ENCODE data around the gene LAPTM5. TPM values are rescaled to one million over a fixed set of nuclear protein-coding genes. Genes with fewer than 3 reads are reported as not detected.

The LAPTM5 gene
- total RNA-seq, 1 experiment from 2014 or later = not detected

- H3K9me2 ChIP-seq (replicated peaks; ENCODE audit: low read length) = no peaks in the 10 kb centered on the region
- no peak for ATAC-seq
- H3K4me1 ChIP-seq (ENCODE audit: insufficient read depth, low read length) = no peaks in the 10 kb centered on the region
- ChIA-PET POLR2A (ENCODE audit: unreplicated experiment) (no interaction called here), CTCF (interaction anchor here (1.0 kb wide), 1 partner anchor 53 kb away, joined by 7 read pairs; no protein-coding TSS in a partner anchor)
- no peak overlapping the region for H3K4me3 ChIP-seq (ENCODE audit: low read length)
- no peak for TF ChIP-seq EZH2 (IDR thresholded peaks at IDR 0.05; ENCODE audit: low read length, unreplicated experiment)
- TF ChIP-seq EZH2phosphoT487 (IDR thresholded peaks at IDR 0.05; ENCODE audit: borderline replicate concordance, low read length) = no peak
- no peaks in the 10 kb centered on the region for H3K36me3 ChIP-seq (ENCODE audit: low read depth, low read length)
- H3K9ac ChIP-seq (ENCODE audit: low read length) = no peak overlapping the region
- no peak overlapping the region for H2AFZ ChIP-seq (ENCODE audit: low read length)
- H3F3A ChIP-seq (ENCODE audit: low read length, unreplicated experiment) = no peaks in the 10 kb centered on the region
- no peaks in the 10 kb centered on the region for H3K79me2 ChIP-seq (ENCODE audit: low read length)
- DNase-seq = no peak
- no peak overlapping the region for H3K27ac ChIP-seq (ENCODE audit: low read length)
- BruUV-seq (replicated peaks) = no TSS peak
- intact Hi-C loops (cut with micrococcal nuclease) = no loop called here
- no peaks in the 10 kb centered on the region for H3K27me3 ChIP-seq (ENCODE audit: low read length)
- H4K20me1 ChIP-seq (ENCODE audit: low read length) = no peaks in the 10 kb centered on the region
- H3K9me3 ChIP-seq (ENCODE audit: low read length) = no peaks in the 10 kb centered on the region
- no peak overlapping the region for H3K4me2 ChIP-seq (ENCODE audit: low read length)
Observed at GRCh38 chr1:30726773-30727684, 30.5 kb downstream of the LAPTM5 start.

GRCh38 chr1:30726236-30726635 is 31.3 kb downstream of the LAPTM5 start:
- no peaks in the 10 kb centered on the region for H3K36me3 ChIP-seq (ENCODE audit: low read depth, low read length)
- POLR2A ChIA-PET (ENCODE audit: unreplicated experiment) = no interaction called here
- no peaks in the 10 kb centered on the region for H3F3A ChIP-seq (ENCODE audit: low read length, unreplicated experiment)
- no peak overlapping the region for H3K9ac ChIP-seq (ENCODE audit: low read length)
- no TSS peak for BruUV-seq (replicated peaks)
- no peaks in the 10 kb centered on the region for H3K4me1 ChIP-seq (ENCODE audit: insufficient read depth, low read length)
- H3K79me2 ChIP-seq (ENCODE audit: low read length) = no peaks in the 10 kb centered on the region
- CTCF ChIA-PET = no interaction called here
- H3K9me3 ChIP-seq (ENCODE audit: low read length) = no peaks in the 10 kb centered on the region
- no peak overlapping the region for H3K27ac ChIP-seq (ENCODE audit: low read length)
- H3K4me3 ChIP-seq (ENCODE audit: low read length) = no peak overlapping the region
- intact Hi-C loops (cut with micrococcal nuclease) = no loop called here
- ATAC-seq (no peak), DNase-seq (no peak)
- H3K27me3 ChIP-seq (ENCODE audit: low read length) = no peaks in the 10 kb centered on the region
- no peaks in the 10 kb centered on the region for H3K9me2 ChIP-seq (replicated peaks; ENCODE audit: low read length)
- no peak overlapping the region for H3K4me2 ChIP-seq (ENCODE audit: low read length)
- TF ChIP-seq EZH2phosphoT487 (IDR thresholded peaks at IDR 0.05; ENCODE audit: borderline replicate concordance, low read length) (no peak), CTCF (conservative IDR thresholded peaks at IDR 0.05; ENCODE audit: low read depth, low read length) (no peak)
- no peak overlapping the region for H2AFZ ChIP-seq (ENCODE audit: low read length)
- H4K20me1 ChIP-seq (ENCODE audit: low read length) = no peaks in the 10 kb centered on the region

GRCh38 chr1:30725450-30726095 is 32.0 kb downstream of the LAPTM5 start:
- H3K4me2 ChIP-seq (ENCODE audit: low read length) = no peak overlapping the region

More at GRCh38 chr1:30725450-30726095, 32.0 kb downstream of the LAPTM5 start:
- Histone ChIP-seq H3K4me3 (ENCODE audit: low read length) (no peak overlapping the region), H3K27ac (ENCODE audit: low read length) (no peak overlapping the region), H3K36me3 (ENCODE audit: low read depth, low read length) (no peaks in the 10 kb centered on the region), H3F3A (ENCODE audit: low read length, unreplicated experiment) (no peaks in the 10 kb centered on the region), H4K20me1 (ENCODE audit: low read length) (no peaks in the 10 kb centered on the region), H3K9ac (ENCODE audit: low read length) (no peak overlapping the region), H3K27me3 (ENCODE audit: low read length) (no peaks in the 10 kb centered on the region), H3K9me3 (ENCODE audit: low read length) (no peaks in the 10 kb centered on the region), H3K79me2 (ENCODE audit: low read length) (no peaks in the 10 kb centered on the region), H2AFZ (ENCODE audit: low read length) (no peak overlapping the region), H3K9me2 (replicated peaks; ENCODE audit: low read length) (no peaks in the 10 kb centered on the region), H3K4me1 (ENCODE audit: insufficient read depth, low read length) (no peaks in the 10 kb centered on the region)
- ChIA-PET POLR2A (ENCODE audit: unreplicated experiment) (no interaction called here), CTCF (interaction anchor here (0.7 kb wide), 1 partner anchor 54 kb away, joined by 6 read pairs; no protein-coding TSS in a partner anchor)
- ATAC-seq (no peak), DNase-seq (no peak)
- TF ChIP-seq CTCF (conservative IDR thresholded peaks at IDR 0.05; ENCODE audit: low read depth, low read length) (no peak), EZH2phosphoT487 (IDR thresholded peaks at IDR 0.05; ENCODE audit: borderline replicate concordance, low read length) (no peak), EZH2 (IDR thresholded peaks at IDR 0.05; ENCODE audit: low read length, unreplicated experiment) (no peak)
- no TSS peak for BruUV-seq (replicated peaks)
- intact Hi-C loops (cut with micrococcal nuclease) = no loop called here

Data from PC-3 (cell line).